HG03066 (cell line): Measurements from ENCODE around the gene ZCCHC7.
"Not testable (repeated sequence)": the region's sequence is repeated elsewhere in the genome, so short reads cannot be mapped to it uniquely, and the experiment has no call there.

ENCODE experiments used
- ATAC-seq: cut with Tn5 transposase; IDR thresholded peaks from one replicate; pipeline ENCODE4 v1.9.1; 2021; ENCODE audit warnings: low read depth; ENCODE audit not compliant: unreplicated experiment

The ZCCHC7 gene

DNA sequence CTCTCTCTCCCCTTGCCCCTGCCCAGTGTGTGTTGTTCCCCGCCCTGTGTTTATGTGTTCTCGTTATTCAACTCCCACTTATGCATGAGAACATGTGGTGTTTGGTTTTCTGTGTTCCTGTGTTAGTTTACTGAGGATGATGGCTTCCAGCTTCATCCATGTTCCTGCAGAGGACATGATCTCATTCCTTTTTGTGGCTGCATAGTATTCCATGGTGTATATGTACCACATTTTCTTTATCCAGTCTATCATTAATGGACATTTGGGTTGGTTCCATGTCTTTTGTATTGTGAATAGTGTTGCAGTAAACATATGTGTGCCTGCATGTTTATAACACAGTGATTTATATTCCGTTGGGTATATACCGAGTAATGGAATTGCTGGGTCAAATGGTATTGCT lies 83.1 kb downstream of the ZCCHC7 start:
- not testable (repeated sequence) for ATAC-seq

DNA sequence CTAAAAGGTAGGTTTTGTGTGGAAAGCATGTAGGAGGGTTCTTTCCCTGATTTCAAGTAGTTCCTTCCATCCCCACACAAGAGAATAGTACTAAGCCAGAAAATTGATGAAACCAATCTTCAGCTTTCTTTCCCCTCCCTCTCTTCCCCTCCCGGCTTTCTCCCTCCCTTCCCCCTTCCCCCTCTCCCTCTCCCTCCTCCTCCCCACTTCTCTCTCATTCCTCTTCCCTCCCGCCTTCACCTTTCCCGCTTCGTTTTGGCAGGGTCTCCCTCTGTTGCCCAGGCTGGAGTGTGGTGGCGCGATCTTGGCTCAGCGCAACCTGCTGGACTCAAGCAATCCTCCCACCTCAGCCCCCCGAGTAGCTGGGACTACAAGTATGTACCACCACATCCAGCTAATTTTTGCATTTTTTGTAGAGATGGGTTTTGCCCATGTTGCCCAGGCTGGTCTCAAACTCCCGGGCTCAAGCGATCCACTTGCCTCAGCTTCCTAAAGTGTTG lies 85.8 kb downstream of the ZCCHC7 start:
- ATAC-seq, result no peak

DNA sequence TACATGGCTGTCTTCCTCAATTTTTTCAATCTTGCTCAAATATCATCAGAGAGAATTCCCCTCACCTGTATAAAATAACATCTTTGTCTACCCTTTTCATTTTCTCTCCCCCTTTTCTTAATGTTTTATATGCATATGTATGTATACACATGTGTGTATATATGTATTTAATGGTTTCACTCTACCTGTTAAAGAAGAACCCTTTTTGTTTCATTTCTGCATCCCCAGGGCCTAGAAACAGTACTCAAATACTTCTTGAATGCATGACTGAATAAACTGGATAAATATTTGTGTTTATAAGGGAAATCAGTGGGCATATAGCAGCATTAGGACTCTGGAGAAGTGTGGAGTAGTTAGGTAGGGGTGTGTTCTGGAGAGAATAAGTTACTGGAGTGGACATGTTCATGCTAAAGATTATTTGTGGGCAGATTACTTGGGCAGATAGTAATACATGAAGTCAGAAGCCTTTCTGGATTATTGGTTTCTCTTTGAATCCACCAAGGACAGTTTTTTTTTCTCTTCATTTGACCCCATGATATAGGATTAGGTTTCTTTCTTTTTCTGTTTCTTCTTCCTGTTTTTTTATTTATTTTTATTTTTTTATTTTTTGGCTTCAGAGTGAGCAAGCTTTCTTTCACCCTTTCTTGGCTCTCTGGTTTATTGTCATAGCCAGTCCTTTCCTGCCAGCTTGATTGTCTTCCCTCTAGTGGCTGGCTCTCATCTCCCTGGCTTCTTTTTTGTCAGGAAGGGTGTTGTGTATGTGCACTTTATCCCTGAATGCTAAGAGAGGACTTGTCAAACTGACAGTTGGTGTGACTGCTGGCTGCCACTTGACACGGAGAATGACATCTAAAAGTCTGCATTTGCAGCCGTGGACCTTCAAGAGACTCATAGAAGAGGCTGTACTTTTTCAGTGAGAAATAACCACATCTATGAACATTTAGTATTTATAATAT lies 89.3 kb downstream of the ZCCHC7 start:
- no peak for ATAC-seq

DNA sequence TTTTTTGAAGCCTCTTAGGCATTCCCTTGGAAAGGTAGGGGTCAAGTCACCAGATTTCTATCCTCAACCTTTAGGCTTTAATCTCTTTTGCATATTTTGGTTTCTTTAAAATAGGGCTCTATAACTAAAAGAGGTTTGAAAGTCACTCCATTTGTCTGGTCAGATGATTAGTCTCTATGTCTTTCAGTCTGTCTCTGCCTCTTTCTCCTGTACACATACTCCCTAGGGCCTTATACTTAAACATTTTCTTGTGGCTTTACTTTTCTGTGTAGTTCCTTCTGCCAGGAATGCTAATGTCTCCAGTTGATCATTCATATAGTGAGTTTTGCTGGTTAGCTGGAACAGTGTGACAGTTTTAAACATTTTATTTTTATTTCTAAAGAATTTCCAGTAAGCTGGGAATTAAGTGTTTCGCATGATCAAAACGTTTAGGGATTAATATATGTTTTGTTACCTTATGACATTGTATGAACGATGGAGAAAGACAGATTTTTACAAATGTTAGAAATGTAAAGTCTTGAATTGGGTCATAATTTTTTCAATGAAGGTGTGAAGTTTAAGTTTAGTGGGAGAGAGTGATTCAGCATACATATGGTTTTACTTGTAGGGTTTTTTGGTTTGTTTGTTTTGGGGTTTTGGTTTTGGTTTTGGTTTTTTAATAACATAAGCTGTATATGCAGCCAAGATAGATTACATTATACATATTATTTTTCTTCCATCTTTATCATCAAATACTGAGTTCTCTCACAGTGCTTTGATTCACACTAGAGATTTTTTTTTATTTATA lies 90.6 kb downstream of the ZCCHC7 start:
- no peak for ATAC-seq

DNA sequence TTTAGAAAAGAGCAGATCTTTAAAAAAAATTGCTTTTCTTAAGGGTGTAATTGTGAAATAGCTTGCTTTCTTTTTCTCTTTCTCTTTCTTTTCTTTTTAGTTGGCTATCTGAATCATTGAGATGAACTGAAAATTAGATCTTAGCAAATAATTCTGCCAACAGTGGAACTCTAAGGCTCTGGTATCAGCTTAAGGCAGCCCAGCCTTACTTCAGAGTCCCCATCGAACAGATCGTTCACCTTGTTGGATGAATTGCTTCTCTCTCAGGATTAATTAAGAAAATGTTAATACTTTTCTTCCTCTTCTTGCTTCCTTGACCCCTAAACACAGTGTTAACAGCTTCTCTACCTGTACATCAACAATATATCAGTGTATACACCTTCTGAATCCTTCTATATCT lies 92.1 kb downstream of the ZCCHC7 start:
- ATAC-seq, result no peak

DNA sequence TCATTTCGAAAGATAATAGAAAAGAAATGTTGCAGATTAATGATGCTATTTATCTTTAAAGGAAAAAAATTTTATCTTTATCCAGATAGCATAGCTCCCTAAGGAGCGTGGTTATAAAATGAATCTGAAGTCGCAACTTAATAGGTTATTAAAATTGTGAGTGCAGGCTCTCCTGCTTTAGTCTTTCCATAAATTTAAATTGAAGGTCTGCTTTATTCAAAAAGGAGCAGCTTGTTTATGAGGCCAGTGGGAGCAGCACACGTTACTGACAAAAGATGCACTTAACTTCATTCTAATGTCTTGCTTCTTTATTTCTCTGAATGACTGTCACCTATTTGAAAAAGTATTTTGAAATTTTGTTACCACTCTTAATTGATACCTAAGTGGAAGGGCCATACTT lies 95.0 kb downstream of the ZCCHC7 start:
- no peak for ATAC-seq

DNA sequence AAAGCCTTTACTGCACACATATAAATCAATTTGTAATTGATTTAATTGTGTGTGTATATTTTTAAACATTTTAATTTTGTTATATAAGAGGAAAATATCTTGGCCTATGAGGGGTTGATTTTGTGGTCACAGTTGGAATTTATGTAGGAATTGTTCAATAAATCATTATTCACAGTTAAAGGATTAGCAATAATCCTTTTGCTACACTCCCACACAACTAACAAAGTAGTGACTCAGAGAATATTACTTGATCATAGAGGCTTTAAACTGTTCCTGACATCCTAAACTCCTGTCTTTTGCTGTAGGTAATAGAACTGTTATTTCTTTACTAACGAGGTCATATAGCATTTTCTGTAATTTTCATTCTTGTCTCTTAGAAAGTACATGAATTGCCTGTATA lies 95.5 kb downstream of the ZCCHC7 start:
- ATAC-seq, result no peak

DNA sequence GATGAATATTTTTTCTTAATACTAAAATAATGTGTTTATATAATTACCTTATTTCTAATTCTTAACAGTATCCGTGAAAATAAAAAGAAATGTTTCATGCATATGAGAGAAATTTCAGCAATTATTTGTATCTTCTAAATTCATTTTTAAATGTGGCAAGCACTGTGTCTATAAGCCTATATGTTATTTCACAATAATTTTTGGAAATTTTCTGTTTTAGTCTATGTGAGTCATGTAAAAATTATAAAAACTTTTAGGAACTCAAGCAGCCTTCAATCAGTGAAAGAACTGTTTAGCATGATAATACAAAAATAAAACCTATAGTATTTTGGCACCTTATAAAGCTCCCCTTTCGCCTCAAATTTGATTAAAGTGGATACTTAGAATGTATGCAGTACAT lies 96.8 kb downstream of the ZCCHC7 start:
- ATAC-seq, result no peak

DNA sequence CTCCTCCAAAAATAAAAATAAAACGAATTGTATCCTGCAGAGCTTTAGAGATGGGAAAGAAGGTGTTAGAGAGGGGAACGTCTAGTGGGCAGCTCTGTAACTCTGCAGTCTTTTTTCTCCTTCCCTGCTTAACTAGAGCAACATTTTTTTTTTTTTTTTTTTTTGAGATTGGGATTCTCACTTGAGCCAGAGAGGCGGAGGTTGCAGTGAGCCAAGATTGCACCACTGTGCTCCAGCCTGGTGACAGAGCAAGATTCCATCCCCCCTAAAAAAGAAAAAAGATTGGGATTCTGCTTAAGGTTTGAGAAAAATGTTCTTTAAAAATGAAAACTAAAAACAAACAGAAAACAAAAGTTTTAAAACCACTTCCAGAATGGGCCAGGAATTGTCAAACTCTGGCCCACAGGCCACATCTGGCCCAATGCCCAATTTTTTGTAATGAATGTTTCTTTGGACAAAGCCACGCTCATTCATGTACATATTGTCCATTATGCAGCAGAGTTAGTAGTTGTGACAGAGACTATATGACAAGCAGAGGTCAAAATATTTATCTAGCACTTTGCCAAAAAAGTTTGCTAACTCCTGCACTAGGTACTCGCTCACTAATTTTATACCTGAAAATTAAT lies 98.5 kb downstream of the ZCCHC7 start:
- no peak for ATAC-seq

DNA sequence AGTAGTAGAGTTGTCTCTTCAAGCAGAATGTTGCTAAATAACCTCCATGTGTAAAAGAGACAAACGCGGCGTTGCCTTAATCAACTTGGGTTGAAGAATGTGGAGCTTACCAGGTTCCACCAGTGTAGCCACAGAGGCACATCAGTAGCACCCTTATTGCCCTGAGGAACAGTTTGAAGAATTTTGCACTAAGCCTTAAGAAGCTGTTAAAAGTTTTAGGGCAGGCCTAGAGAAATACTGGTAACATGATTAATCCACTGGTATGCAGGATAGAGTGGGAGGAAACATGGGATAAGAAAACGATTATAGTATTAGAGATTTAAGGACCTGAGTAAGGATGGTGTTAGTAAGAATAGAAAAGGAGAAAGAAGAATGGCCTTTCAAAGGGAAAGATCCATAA lies 100.6 kb downstream of the ZCCHC7 start:
- ATAC-seq, result no peak

DNA sequence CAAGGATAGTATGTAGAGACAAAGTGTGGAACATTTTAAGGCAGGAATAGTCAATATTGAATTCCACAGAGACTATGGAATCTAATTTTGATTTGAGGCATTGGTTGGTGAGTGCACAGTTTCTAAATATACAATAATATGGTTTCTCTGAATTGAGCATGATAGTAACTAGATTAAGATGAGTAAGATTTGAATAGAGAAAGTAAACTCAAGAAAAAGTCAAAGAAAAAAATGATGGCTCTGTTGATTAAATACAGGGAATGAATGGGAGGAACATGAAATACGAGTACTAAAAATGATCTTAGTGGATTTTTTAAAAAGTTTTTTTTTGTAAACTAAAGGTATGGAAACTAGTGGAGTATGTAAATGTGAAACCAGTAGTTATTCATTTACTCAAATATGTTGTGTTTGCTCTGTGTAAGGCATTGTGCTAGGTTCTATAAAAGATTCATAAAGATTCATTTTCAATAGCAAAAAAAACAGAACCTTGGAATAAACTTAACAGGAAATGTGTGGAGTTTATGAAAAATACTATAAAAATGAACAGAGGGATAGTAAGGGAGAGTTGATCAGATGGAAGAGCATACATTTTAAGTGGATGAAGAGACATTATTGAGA lies 101.2 kb downstream of the ZCCHC7 start:
- no peak for ATAC-seq

DNA sequence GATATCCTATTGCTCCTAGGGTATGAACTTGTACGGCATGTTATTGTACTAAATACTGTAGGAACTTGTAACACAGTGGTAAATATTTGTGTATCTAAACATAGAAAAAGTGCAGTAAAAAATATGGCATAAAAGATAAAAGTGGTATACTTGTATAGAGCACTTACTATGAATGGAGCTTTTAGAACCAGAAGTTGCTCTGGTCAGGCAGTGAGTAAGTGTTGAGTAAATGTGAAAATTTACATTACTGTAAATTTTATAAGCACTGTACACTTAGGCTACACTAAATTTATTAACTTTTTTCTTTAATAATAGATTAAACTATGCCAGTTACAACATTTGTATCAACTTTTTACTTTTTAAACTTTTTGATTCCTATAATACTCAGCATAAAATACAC lies 109.1 kb downstream of the ZCCHC7 start:
- no peak for ATAC-seq

DNA sequence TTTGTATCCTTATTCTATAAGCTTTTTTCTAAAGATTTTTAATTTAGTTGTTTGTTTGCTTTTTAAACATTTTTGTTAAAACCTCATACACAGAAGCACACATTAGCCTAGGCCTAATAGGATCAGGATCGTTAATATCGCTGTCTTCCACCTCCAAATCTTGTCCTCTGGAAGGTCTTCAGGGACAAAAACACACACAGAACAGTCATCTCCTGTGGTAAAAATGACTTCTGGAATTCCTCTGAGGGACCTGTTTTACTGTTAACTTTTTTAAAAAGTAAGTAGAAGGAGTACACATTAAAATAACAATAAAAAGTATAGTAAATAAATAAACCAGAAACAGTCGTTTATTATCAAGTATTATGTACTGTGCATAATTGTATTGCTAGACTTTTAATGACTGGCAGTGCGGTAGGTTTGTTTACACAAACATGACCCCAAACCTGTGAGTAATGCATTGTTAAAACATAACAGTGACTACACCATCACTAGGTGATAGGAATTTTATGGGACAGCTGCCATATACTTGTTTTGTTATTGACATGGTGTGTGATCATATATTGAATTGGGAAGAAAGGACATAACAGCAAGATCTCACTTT lies 109.6 kb downstream of the ZCCHC7 start:
- no peak for ATAC-seq

DNA sequence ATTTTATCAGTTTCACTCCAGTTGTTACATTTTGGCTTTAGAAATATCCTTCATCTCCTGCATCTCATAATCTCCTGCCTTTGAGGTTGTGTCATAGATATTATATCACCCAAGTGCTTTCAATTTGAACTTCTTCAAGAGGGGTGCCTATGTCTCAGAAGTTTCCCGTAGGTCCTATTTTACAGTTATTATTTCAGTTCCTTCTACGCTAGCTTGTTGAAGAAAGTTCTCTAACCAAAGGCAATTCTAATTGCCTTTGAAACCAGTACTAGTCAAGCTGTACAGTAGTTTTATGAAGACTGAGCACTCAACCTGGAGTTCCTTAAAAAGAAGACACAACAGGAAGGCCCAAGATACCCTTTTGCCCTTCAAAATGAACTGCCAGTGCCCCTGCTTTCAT lies 116.4 kb downstream of the ZCCHC7 start:
- ATAC-seq, result no peak

DNA sequence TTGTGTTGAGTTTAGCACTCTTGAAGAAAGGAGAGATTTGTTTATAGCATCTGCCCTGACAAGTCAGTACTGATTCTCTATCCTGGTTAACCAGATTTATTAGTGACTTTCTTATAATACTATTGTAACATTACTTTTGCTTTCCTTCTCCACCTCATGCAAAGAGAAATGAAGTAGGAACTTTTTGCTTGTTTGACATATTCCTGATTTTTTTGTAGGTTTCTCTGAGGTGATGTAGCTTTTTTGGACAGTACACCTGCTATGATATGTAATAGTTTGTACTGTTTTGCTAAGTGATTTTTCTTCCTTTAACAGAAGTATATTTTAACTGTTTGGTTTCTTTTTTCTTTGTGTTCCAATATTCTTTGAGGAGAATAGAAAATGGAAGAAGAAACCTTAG lies 117.7 kb downstream of the ZCCHC7 start:
- no peak for ATAC-seq

DNA sequence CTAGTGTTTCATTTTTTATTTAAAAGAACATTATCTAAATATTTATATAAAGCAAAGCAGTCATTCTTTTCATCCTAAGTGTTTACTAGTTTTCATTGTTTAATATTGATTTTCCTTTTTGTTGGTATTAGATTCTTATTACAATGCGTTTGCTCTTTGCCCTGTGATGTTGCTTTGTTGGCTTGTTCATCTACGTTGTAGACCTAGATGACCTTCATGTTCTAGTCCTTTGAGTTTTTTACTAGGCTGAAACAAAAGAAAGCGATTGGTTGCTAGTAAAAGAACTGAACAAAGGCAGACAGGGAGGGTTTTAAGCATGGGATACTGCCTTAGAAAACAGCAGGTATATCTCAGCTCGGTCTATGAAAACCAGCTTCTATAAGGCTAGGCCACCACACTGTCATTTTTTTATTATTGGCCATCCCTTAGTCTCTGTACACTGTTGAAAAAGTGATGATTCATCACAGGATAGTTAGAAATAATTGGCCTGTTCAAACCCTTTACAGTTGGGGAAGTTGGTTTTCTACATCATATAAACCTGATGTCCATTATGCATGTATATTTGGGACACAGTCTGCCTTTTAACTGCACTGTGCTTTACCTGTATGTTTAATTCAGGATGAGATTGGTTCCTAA lies 119.0 kb downstream of the ZCCHC7 start:
- no peak for ATAC-seq

DNA sequence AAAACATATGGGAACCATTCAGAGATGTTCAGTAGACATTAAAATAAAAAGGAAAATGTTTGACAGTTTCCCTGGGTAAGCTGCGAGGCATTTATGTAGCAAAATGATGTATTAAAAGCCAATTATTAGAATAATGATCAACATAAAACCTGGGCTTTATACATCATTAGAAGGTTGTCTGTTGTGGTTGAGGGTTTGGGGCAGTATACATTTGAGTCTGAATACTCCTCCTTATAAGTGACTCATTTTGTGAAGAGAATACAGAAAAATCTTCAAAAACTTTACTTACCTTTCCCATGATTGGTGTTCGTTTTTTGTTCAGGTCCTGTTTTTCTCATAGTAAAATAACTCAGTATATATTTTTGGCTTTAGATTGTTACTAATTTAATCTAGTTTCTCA lies 119.5 kb downstream of the ZCCHC7 start:
- no peak for ATAC-seq

DNA sequence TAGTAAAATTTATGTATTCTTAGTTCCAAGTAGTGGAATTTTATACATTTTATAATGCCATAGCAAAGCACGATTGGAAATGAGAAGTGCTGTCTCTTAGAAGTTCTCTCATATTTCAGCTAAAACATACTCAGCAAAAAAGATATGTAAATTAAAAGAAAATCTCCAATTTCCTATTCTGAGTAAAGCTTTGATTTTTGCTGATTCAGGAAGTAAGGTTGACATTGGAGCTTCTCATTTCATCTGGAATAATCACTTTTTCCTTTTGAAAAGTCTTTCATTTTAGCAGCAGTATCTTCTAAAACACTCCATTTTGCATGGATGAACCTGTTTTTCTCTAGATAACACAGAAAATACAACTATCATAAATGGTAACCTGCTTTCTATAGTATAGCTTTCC lies 121.0 kb downstream of the ZCCHC7 start:
- ATAC-seq, result no peak

DNA sequence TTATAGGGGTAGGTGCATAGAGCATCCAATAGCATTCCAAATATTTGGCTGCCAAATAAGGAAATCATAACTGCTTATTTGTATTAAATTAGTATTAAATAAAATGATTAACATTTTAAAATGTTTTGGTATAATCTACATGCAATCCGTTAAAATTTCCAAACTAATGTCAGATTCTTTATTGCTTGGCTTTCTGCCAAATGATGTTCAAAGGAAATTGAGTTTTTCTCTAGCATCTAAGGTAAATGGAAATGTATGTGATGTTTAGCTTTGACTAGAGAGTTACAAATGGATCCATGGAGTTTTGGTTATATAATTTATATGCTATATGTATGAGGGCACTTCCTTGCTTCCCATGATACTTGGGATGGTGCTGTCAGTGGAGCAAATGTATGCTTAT lies 121.7 kb downstream of the ZCCHC7 start:
- ATAC-seq, result no peak
